Loucy (cell line): ENCODE measurements around the gene SLC38A1.
"Not testable (repeated sequence)": the region's sequence is repeated elsewhere in the genome, so short reads cannot be mapped to it uniquely, and the experiment has no call there.

Source experiments
- H2AFZ ChIP-seq: fragments of 200-600 bp; sonication (generic); 2 replicates; pipeline ENCODE4 v1.6.0; 2016; ENCODE audit warnings: antibody characterized with exemption, mild to moderate bottlenecking, low read length, moderate library complexity
- H3F3A ChIP-seq: fragments of 200-600 bp; 2 replicates; pipeline ENCODE4 v1.6.0; 2016; ENCODE audit warnings: antibody characterized with exemption, low read depth, mild to moderate bottlenecking
- H3K27me3 ChIP-seq: fragments of 200-600 bp; sonication (generic); 2 replicates; pipeline ENCODE4 v1.6.1; 2014; ENCODE audit warnings: low read length, mild to moderate bottlenecking; ENCODE audit not compliant: insufficient read depth, poor library complexity, severe bottlenecking
- H3K36me3 ChIP-seq: fragments of 200-600 bp; sonication (generic); 2 replicates; pipeline ENCODE4 v1.6.1; 2016; ENCODE audit warnings: low read length; ENCODE audit not compliant: insufficient read depth
- H3K4me1 ChIP-seq: fragments of 200-600 bp; sonication (generic); 2 replicates; pipeline ENCODE4 v1.5.1; 2014; ENCODE audit warnings: low read length, mild to moderate bottlenecking; ENCODE audit not compliant: insufficient read depth, poor library complexity, severe bottlenecking
- H3K4me2 ChIP-seq: fragments of 200-600 bp; sonication (generic); 2 replicates; pipeline ENCODE4 v1.6.0; 2014; ENCODE audit warnings: antibody characterized with exemption, low read length, low read depth, mild to moderate bottlenecking; ENCODE audit not compliant: poor library complexity, severe bottlenecking
- H3K4me3 ChIP-seq: fragments of 200-600 bp; sonication (generic); 2 replicates; pipeline ENCODE4 v1.5.1; 2014; ENCODE audit warnings: low read length, mild to moderate bottlenecking, mixed read lengths; ENCODE audit not compliant: poor library complexity, severe bottlenecking
- H3K79me2 ChIP-seq: fragments of 200-600 bp; sonication (generic); 2 replicates; pipeline ENCODE4 v1.6.1; 2014; ENCODE audit warnings: low read length; ENCODE audit not compliant: insufficient read depth
- H3K9ac ChIP-seq: fragments of 200-600 bp; sonication (generic); 2 replicates; pipeline ENCODE4 v1.6.0; 2014; ENCODE audit warnings: mild to moderate bottlenecking, low read depth, low read length, moderate library complexity; ENCODE audit not compliant: poor library complexity, severe bottlenecking
- H3K9me2 ChIP-seq: fragments of 200-600 bp; sonication (generic); replicated peaks from 2 replicates; pipeline ENCODE4 v1.6.1; 2016; ENCODE audit warnings: low read depth, low read length, mixed read lengths
- H3K9me3 ChIP-seq: fragments of 200-600 bp; sonication (generic); 2 replicates; pipeline ENCODE4 v1.6.1; 2014; ENCODE audit warnings: mild to moderate bottlenecking, antibody characterized with exemption, low read length, low read depth; ENCODE audit not compliant: insufficient read depth
- H4K20me1 ChIP-seq: fragments of 200-600 bp; sonication (generic); 2 replicates; pipeline ENCODE4 v1.6.0; 2014; ENCODE audit warnings: antibody characterized with exemption, low read length, mild to moderate bottlenecking; ENCODE audit not compliant: insufficient read depth, poor library complexity, severe bottlenecking
- CTCF ChIP-seq: fragments of 200-600 bp; sonication (generic); conservative IDR thresholded peaks from 2 replicates; pipeline ENCODE4 v1.5.1; 2014; ENCODE audit warnings: mild to moderate bottlenecking, antibody characterized with exemption, low read length
- EZH2phosphoT487 ChIP-seq: fragments of 200-600 bp; IDR thresholded peaks from 2 replicates; pipeline ENCODE4 v1.6.1; 2018; ENCODE audit warnings: antibody characterized with exemption, mild to moderate bottlenecking, moderate library complexity, borderline replicate concordance

The SLC38A1 gene

GRCh38 chr12:46256942-46257341 lies 11.9 kb downstream of the SLC38A1 start:
- H3K27me3 ChIP-seq, result no peaks in the 10 kb centered on the region
- peaks cover 96% of the 10 kb centered on the region for H3K79me2 ChIP-seq
- H3K4me3 ChIP-seq, result no peak overlapping the region
- H3K9me3 ChIP-seq, result no peaks in the 10 kb centered on the region; the same call in 1 of the 2 replicates
- H2AFZ ChIP-seq, result no peak overlapping the region
- H3K36me3 ChIP-seq, result peaks cover 42% of the 10 kb centered on the region
- peaks cover 73% of the 10 kb centered on the region for H4K20me1 ChIP-seq
- TF ChIP-seq CTCF, result no peak
- TF ChIP-seq EZH2phosphoT487, result no peak
- H3K9ac ChIP-seq, result no peak overlapping the region
- no peak overlapping the region for H3K4me2 ChIP-seq
- H3K4me1 ChIP-seq, result peaks cover 25% of the 10 kb centered on the region
- H3K9me2 ChIP-seq, result no peaks in the 10 kb centered on the region
- no peaks in the 10 kb centered on the region for H3F3A ChIP-seq

- Histone ChIP-seq H3K4me2 (no peak overlapping the region), H3K4me1 (peaks cover 2% of the 10 kb centered on the region), H3K27me3 (no peaks in the 10 kb centered on the region), H3K9me2 (no peaks in the 10 kb centered on the region), H3K9ac (no peak overlapping the region), H3K4me3 (no peak overlapping the region), H3K79me2 (peaks cover 95% of the 10 kb centered on the region), H3K9me3 (no peaks in the 10 kb centered on the region; the same call in 1 of the 2 replicates), H3F3A (no peaks in the 10 kb centered on the region), H2AFZ (no peak overlapping the region), H4K20me1 (peaks cover 46% of the 10 kb centered on the region), H3K36me3 (peaks cover 49% of the 10 kb centered on the region)
- TF ChIP-seq EZH2phosphoT487, result no peak
- no peak for TF ChIP-seq CTCF
Observed at GRCh38 chr12:46253544-46254162, 15.2 kb downstream of the SLC38A1 start.

- H3K9ac ChIP-seq, result not testable (repeated sequence)
- H3K79me2 ChIP-seq, result peaks cover 94% of the 10 kb centered on the region
Observed at GRCh38 chr12:46251994-46252393, 16.8 kb downstream of the SLC38A1 start.

GRCh38 chr12:46249960-46250359 lies 18.9 kb downstream of the SLC38A1 start:
- H3K9me3 ChIP-seq, result not testable (repeated sequence)
- peaks cover 30% of the 10 kb centered on the region for H4K20me1 ChIP-seq

More at GRCh38 chr12:46251994-46252393, 16.8 kb downstream of the SLC38A1 start:
- not testable (repeated sequence) for H3K4me3 ChIP-seq, H3K9me3 ChIP-seq, H3K4me2 ChIP-seq, H3K27me3 ChIP-seq, H3K9me2 ChIP-seq, H3F3A ChIP-seq, H2AFZ ChIP-seq, H3K4me1 ChIP-seq
- H4K20me1 ChIP-seq, result peaks cover 32% of the 10 kb centered on the region
- H3K36me3 ChIP-seq, result peaks cover 48% of the 10 kb centered on the region

More at GRCh38 chr12:46249960-46250359, 18.9 kb downstream of the SLC38A1 start:
- peaks cover 48% of the 10 kb centered on the region for H3K36me3 ChIP-seq
- H3K4me1 ChIP-seq, H3K9me2 ChIP-seq, H3F3A ChIP-seq, H3K4me2 ChIP-seq, H3K4me3 ChIP-seq, H3K27me3 ChIP-seq, H2AFZ ChIP-seq, H3K9ac ChIP-seq: not testable (repeated sequence)
- H3K79me2 ChIP-seq, result peaks cover 94% of the 10 kb centered on the region
